KG1 (cell line): Measurements from ENCODE around the gene RRAS2.
A peak's percentile ranks its signal among the peaks of the same experiment; 100 is the strongest.

Experiments used
- DNase-seq: peaks from one replicate; lab custom pipeline; 2025; lab: John Stamatoyannopoulos, UW

Gene RRAS2

GRCh38 chr11:14336507-14337503 lies 22.2 kb downstream of the RRAS2 start:
- no peak for DNase-seq

GRCh38 chr11:14335712-14336111 lies 23.3 kb downstream of the RRAS2 start:
- no peak for DNase-seq

GRCh38 chr11:14334893-14335292 lies 24.1 kb downstream of the RRAS2 start:
- no peak for DNase-seq

- no peak for DNase-seq
Observed at GRCh38 chr11:14334192-14334591, 24.8 kb downstream of the RRAS2 start.

GRCh38 chr11:14331476-14332136 lies 27.4 kb downstream of the RRAS2 start:
- no peak for DNase-seq

- no peak for DNase-seq
Observed at GRCh38 chr11:14330881-14331280, 28.1 kb downstream of the RRAS2 start.

GRCh38 chr11:14329702-14330101 lies 29.3 kb downstream of the RRAS2 start:
- DNase-seq, result no peak

- DNase-seq, result no peak
Observed at GRCh38 chr11:14327116-14327515, 31.9 kb downstream of the RRAS2 start.

GRCh38 chr11:14323118-14323676 lies 35.8 kb downstream of the RRAS2 start:
- no peak for DNase-seq

- no peak for DNase-seq
Observed at GRCh38 chr11:14322510-14322909, 36.5 kb downstream of the RRAS2 start.

- DNase-seq, result no peak
Observed at GRCh38 chr11:14320020-14320419, 39.0 kb downstream of the RRAS2 start.

GRCh38 chr11:14318581-14318981 lies 40.4 kb downstream of the RRAS2 start:
- no peak for DNase-seq

- no peak for DNase-seq
Observed at GRCh38 chr11:14317659-14318325, 41.2 kb downstream of the RRAS2 start.

GRCh38 chr11:14315130-14315529 lies 43.9 kb downstream of the RRAS2 start:
- no peak for DNase-seq

GRCh38 chr11:14314127-14314526 lies 44.9 kb downstream of the RRAS2 start:
- DNase-seq, result no peak

GRCh38 chr11:14312736-14313438 lies 46.1 kb downstream of the RRAS2 start:
- DNase-seq, result no peak

- no peak for DNase-seq
Observed at GRCh38 chr11:14310679-14311078, 48.3 kb downstream of the RRAS2 start.

GRCh38 chr11:14309425-14310192 lies 49.4 kb downstream of the RRAS2 start:
- DNase-seq, result no peak

- no peak for DNase-seq
Observed at GRCh38 chr11:14308897-14309387, 50.0 kb downstream of the RRAS2 start.

- peak; percentile 3 for DNase-seq
Observed at GRCh38 chr11:14308114-14308896, 50.7 kb downstream of the RRAS2 start.
